ENCODE data around the gene TMEM203. TPM values are rescaled to one million over a fixed set of nuclear protein-coding genes. Genes with fewer than 3 reads are reported as not detected.

Gene TMEM203
- total and polyA plus RNA-seq, 9 donors, result 29.2 to 40.8 (median 37.5) TPM

DNA sequence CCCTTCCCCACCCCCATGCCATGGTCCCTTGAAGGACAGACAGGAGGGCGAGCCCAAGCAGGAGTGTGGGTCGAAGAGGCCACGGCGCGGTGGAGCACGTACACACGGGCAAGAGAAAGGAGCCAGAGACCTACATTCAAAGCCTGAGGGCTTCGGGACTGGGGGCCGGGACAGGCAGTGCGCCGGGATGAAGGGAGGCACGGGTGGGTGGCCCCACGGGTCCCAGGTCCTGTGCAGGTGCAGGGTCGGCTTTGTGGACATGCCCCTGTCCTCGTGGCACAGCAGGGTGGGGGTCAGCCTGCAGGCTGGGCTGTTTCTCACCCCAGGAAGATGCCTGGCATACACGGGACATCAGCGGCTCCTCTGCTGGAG is 45.4 kb downstream of the TMEM203 start:
- no peaks in the 10 kb centered on the region for H3K36me3 ChIP-seq
- no peak overlapping the region for H3K4me3 ChIP-seq
- no peaks in the 10 kb centered on the region for H3K9me3 ChIP-seq
- peaks cover 6% of the 10 kb centered on the region for H3K4me1 ChIP-seq (ENCODE audit: insufficient read depth)
- TF ChIP-seq, protein P1, sequence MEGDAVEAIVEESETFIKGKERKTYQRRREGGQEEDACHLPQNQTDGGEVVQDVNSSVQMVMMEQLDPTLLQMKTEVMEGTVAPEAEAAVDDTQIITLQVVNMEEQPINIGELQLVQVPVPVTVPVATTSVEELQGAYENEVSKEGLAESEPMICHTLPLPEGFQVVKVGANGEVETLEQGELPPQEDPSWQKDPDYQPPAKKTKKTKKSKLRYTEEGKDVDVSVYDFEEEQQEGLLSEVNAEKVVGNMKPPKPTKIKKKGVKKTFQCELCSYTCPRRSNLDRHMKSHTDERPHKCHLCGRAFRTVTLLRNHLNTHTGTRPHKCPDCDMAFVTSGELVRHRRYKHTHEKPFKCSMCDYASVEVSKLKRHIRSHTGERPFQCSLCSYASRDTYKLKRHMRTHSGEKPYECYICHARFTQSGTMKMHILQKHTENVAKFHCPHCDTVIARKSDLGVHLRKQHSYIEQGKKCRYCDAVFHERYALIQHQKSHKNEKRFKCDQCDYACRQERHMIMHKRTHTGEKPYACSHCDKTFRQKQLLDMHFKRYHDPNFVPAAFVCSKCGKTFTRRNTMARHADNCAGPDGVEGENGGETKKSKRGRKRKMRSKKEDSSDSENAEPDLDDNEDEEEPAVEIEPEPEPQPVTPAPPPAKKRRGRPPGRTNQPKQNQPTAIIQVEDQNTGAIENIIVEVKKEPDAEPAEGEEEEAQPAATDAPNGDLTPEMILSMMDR (IDR thresholded peaks at IDR 0.05), result no peak
- TF ChIP-seq EP300 (IDR thresholded peaks at IDR 0.05), result no peak
- no peak for TF ChIP-seq POLR2A (IDR thresholded peaks at IDR 0.05)
- intact Hi-C loops (cut with DNase I), result no loop called here
- H3K27me3 ChIP-seq, result peaks cover 8% of the 10 kb centered on the region
- 49 to 65% (median 53%) methylated on average over 17 of the region's 17 CpGs for WGBS, 3 donors
- no peak overlapping the region for H3K27ac ChIP-seq
- no peak for DNase-seq

DNA sequence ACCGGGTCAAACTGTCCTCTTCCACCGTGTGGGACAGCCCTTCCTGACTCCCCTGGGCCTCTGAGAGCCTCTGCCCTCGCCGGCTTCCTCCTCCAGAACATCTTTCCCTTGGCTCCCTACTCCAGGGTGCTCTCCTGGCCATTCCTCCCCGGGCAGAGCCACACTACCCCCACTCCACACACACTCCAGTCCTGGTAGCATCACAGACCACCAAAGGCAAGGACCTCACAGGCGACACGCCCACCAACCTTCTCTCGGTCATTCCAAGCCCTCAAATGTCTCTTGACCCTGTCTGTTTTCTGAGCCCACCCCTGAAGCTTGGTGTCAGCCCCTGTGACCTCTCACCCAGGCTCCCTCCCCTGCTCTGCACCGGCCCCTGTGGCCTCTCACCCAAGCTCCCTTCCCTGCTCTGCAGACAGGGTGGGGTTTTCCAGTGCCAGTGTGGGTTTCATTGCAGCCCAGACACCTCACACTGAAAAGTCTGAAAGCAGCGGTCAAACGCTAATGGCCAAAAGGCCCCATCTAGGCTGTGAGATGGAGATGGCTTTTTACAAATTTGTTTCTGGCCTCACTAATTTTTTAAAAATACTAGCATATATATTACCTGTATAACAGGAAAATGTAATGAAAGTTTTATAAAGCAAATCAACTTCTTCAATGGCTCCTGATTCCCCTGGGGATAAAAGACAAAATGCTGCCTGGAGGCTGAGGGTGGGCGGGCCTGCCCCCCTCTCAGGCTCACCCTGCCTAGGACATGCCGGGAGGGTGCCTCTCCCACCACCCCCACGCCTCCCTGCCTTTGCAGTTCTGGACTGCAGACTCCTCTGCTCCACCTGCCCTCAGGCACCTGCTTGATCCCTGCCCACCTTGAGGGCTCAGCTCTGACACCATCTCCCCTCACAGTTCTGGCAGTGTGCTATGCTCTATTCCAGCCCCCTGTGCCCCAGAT is 46.1 kb downstream of the TMEM203 start:
- intact Hi-C loops (cut with DNase I), result no loop called here
- no peak for DNase-seq
- TF ChIP-seq EP300 (IDR thresholded peaks at IDR 0.05), result no peak
- TF ChIP-seq POLR2A (IDR thresholded peaks at IDR 0.05), result no peak
- TF ChIP-seq, protein P1 (IDR thresholded peaks at IDR 0.05), result no peak
- Histone ChIP-seq H3K4me3 (no peak overlapping the region), H3K27ac (no peak overlapping the region), H3K4me1 (ENCODE audit: insufficient read depth) (peaks cover 6% of the 10 kb centered on the region), H3K9me3 (no peaks in the 10 kb centered on the region), H3K36me3 (no peaks in the 10 kb centered on the region), H3K27me3 (peaks cover 6% of the 10 kb centered on the region)
- 24 to 42% (median 28%) methylated on average over 14 of the region's 14 CpGs for WGBS, 3 donors

DNA sequence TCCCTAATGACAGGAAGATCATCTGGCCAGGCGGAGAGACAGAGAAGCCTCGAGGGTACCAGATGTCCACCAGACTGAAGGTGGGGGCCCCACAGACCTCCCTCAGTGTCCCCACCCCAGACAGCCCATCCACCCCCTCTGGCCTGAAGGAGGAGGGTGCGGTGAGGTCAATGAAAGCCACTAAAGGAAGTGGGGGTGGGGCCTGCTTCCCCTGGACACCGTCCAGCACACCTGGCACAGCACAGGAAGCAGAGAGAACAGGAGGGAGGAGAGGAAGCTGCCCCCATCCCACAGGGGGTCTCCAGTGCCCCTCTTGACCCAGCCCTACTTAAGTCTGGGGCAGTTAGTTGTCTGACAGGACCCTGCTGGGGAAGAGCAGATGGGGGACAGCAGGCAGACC is 46.8 kb downstream of the TMEM203 start:
- H3K36me3 ChIP-seq, result no peaks in the 10 kb centered on the region
- 24 to 37% (median 30%) methylated on average over 4 of the region's 4 CpGs for WGBS, 3 donors
- TF ChIP-seq, protein P1 (IDR thresholded peaks at IDR 0.05), result no peak
- TF ChIP-seq EP300 (IDR thresholded peaks at IDR 0.05), result no peak
- TF ChIP-seq POLR2A (IDR thresholded peaks at IDR 0.05), result no peak
- peaks cover 6% of the 10 kb centered on the region for H3K4me1 ChIP-seq (ENCODE audit: insufficient read depth)
- no peak for DNase-seq
- H3K27me3 ChIP-seq, result no peaks in the 10 kb centered on the region
- no peaks in the 10 kb centered on the region for H3K9me3 ChIP-seq
- no peak overlapping the region for H3K27ac ChIP-seq
- H3K4me3 ChIP-seq, result no peak overlapping the region
- intact Hi-C loops (cut with DNase I), result no loop called here

DNA sequence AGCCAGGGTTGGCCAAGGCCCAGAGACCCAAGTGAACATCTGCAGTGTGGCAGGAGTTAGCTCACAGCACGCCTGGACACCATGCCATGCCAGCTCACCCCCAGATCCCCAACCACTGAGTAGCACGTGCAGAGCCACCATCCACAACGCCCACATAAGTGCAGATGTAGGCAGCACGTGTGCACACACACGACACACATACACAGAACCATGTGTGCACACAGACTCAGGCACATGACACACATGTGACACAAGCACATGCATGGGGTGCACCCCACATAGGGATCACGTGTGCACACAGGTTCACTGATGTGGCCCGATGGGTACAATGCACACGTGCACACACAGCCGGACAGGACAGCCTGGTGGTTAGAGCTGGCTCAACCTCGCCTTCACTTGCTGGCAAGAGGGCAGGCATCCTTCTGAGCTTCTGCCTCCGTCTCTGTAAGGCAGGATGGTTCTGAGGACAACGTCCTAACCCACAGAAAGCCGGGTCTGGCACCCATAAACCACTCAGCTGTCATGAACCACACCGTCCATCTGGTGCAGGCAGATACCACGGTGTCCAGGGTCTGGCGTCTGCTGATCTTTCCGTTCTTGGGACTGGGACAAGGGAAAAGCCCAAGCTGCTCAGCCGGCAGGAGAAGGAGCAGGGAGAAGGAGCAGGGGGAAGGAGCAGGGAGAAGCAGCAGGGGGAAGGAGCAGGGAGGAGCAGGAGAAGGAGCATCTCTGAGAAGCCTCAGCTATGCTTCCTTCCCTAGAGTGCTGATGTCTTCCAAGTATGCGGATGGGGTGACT is 47.6 kb downstream of the TMEM203 start:
- Histone ChIP-seq H3K27me3 (no peaks in the 10 kb centered on the region), H3K4me1 (ENCODE audit: insufficient read depth) (peaks cover 6% of the 10 kb centered on the region), H3K27ac (no peak overlapping the region), H3K4me3 (no peak overlapping the region), H3K36me3 (no peaks in the 10 kb centered on the region), H3K9me3 (no peaks in the 10 kb centered on the region)
- WGBS, 3 donors, result 47 to 52% (median 52%) methylated on average over 19 of the region's 19 CpGs
- no peak for TF ChIP-seq EP300 (IDR thresholded peaks at IDR 0.05)
- TF ChIP-seq, protein P1 (IDR thresholded peaks at IDR 0.05), result no peak
- intact Hi-C loops (cut with DNase I), result no loop called here
- no peak for DNase-seq

Measured in ovary (tissue), 9 donors.